NCI-H524 (cell line): ENCODE data around the gene FPR2.
"Not testable (repeated sequence)": the region's sequence is repeated elsewhere in the genome, so short reads cannot be mapped to it uniquely, and the experiment has no call there.

ENCODE experiments used
- DNase-seq, 2 experiments: peaks; one replicate each; lab custom pipeline; 2025; lab: John Stamatoyannopoulos, UW

FPR2 gene

GRCh38 chr19:51760697-51761356, at the start of gene FPR2:
Gene FPR2, plus strand, starts transcription at chr19:51761180. Its CDS starts 7,479 bp downstream, at chr19:51768659.
- DNase-seq: no peak

GRCh38 chr19:51711702-51712101, 49.3 kb upstream of the FPR2 start:
- DNase-seq: no peak

GRCh38 chr19:51712461-51713081, 48.4 kb upstream of the FPR2 start:
- DNase-seq: peak in 1 of 2 experiments; percentile 24

- DNase-seq: no peak
Observed at GRCh38 chr19:51713319-51714285, 47.4 kb upstream of the FPR2 start.

DNA sequence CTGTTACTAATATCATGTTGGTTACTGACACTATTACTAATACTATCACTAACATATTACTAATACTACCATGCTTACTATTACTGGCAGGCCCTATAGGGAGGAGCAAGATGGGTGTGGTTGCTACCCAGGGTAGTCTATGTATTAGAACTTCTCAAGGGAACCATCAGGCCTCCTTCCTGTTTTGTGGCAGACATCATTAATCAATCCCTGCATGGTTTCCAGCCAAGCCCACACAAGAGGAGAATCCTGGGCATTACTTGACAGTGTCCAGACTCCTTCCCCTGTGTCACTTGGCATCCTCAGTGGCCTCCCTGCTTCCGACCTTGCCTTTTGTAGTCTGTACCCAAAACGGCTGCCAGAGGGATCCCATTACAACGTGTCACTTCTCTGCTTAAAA, 46.1 kb upstream of the FPR2 start:
- DNase-seq: no peak

- DNase-seq: no peak
Observed at GRCh38 chr19:51715850-51716249, 45.1 kb upstream of the FPR2 start.

DNA sequence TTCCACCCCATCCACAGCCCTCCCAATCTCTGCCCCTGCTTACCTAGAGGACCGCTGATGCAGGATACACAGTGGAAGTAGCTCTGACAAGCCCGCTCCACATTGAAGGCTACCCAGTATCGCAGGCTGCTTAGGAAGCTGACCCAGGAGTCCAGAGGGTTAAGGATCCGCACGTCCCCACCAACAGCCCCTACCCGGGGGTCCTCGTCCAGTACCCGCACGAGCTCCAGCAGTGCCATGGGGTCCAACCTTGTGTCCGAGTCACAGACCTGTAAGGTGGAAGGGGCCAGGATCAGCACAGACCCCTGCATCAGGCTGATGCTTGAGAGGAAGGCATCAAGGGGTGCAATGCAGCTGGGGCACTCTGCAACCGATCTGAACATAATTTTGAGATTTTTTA, 44.1 kb upstream of the FPR2 start:
- DNase-seq: no peak

DNA sequence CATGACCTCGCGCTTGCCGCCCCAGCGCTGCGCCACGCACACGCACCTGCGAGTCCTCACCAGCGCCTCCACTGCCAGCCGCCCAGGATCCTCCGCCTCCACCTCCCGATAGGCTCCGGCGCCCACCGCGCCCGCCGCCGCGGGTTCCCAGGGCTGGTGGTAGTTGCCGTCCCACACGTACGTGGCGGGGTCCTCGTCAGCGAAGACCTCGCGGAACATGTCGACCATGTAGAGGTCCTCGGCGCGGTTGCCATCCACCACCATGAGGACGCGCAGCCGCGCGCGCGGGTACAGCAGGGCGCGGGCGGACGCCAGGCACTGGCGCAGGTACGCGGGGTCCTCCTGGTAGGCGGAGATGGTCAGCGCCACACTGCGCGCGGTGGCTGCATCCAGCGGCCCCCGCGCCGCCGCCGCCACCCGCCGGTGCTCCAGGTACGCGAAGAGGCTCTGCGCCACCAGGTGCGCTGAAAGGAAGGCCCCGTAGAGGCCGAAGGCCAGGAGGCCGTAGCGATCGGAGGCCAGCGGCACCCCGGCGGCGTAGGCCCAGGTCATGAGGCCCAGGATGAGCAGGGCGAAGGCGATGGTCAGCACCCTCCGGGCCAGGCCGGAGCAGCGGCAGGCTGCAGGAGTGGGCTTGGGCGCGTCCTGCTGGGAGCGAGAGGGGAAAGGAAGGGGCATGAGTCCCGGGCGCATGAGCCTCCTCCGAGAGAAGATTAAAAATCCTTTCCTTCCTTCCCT, 41.6 kb upstream of the FPR2 start:
- no peak for DNase-seq

DNA sequence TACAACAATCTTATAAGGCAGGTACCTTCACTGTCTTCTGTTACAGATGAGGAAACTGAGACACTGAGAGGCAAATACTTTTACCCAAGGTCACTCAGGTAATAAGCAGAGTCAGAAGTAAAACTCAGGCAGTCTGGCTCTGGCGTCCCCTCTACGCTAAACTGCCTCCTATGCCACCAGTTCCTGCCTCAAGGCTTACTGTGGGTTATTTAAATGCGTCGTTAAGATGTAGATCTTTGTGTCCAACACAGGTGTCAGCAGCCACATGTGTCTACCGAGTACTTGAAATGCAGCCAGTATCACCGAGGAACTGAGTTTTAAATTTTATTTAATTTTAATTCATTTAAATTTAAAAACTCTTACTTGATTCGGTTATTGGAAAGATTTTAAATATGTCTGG, 39.1 kb upstream of the FPR2 start:
- no peak for DNase-seq

DNA sequence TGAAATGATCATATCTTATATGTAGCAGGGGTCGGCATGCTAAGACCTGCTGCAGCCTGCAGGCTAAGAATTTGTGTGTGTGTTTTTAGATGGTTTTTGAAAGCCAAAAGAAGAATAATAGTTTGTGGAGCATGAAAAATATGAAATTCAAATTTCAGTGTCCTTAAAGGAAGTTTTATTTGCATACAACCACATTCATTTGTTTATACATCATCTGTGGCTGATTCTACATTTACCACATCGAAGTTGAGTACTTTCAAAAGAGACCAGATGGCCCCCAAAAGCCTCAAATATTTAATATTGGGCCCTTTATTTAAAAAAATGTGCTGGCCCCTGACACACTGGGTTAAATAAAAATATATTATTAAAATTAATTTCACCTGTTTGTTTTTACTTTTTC, 38.5 kb upstream of the FPR2 start:
- no peak for DNase-seq

DNA sequence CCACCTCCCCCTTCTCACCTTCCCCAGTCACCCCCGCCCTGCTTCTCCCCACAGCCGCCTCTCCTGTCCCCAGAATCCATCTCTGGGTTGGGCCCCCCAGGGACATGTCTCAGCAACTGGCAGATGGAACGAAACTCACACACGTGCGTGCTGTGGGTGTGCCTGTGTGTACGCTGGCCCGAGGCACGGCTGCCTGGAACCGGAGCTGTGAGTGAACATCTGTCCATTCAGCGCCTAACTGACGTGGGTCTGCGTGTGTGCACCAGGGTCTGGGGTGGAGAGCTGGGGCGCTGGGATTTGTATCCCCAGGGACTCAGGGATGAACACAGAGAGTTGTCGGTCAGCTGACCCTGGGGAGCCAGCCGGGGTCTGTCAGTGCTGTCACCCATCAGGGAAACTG, 36.4 kb upstream of the FPR2 start:
- no peak for DNase-seq

DNA sequence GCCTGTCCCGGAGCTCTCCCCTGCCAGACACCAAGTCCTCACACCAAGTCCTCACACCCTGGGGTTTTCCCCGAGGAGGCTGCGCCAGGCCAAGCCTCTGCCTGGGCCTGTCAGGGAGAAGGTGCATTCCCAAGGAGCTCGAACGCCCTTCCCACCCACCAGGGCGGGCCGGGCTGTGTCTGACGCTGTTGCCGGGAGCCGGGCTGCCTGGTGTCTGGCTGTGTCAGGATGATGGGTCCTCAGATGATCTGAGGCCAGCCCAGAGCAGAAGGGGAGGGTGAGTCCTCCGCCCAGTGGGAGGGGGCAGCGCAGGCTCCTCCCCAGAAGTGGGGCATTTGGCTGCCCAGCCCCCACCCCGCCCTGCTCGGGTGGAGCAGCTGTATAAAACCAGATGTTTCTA, 34.9 kb upstream of the FPR2 start:
- no peak for DNase-seq

GRCh38 chr19:51727349-51727880, 33.6 kb upstream of the FPR2 start:
- DNase-seq: no peak

GRCh38 chr19:51729781-51730180, 31.2 kb upstream of the FPR2 start:
- DNase-seq: no peak

GRCh38 chr19:51733742-51734522, 27.0 kb upstream of the FPR2 start:
- DNase-seq: no peak

DNA sequence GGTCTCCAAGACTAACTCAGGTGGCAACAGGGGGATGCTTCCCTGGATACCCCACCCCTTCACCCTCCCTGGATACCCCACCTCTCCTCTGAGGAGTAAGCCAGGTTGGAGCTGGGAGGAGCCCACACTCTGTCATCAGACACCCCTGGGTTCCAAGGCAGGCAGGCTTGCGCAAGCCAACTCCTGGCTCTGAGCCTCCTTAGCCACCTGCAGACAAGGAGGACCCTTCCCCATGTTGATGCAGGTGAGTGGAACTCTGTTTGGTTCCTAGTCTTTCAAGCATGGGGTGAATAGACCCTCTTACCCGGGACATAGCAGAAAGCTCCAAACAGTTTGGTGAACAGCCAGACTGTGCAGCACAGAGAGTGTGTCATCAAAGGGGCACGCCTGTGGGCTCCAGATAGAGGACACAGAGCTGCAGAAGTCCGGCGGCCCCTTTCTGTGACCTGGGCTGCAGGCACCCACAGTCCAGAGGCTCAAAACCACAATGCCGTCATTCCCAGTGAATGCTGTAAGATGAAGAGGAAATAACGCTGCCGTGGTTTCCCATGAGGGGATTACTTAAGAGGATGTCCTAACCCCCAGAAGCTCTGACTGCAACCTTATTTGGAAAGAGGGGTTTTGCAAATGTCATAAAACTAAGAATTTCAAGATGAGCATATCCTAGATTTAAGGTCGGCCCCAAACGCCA, 25.1 kb upstream of the FPR2 start:
- no peak for DNase-seq

GRCh38 chr19:51737389-51737788, 23.6 kb upstream of the FPR2 start:
- DNase-seq: no peak

- no peak for DNase-seq
Observed at GRCh38 chr19:51737924-51738323, 23.1 kb upstream of the FPR2 start.

DNA sequence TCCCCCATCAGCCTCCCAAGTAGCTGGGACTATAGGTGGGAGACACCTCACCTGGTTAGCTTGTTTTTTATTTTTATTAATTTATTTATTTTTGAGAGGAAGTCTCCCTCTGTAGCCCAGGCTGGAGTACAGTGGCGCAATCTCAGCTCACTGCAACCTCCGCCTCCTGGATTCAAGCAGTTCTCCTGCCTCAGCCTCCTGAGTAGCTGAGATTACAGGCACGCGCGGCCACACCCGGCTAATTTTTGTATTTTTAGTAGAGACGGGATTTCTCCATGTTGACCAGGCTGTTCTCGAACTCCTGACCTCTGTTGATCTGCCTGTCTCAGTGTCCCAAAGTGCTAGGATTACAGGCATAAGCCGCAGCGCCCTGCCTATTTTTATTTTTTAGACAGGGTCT, 22.5 kb upstream of the FPR2 start:
- not testable (repeated sequence) for DNase-seq

- DNase-seq: no peak
Observed at GRCh38 chr19:51739466-51740213, 21.3 kb upstream of the FPR2 start.
